Neural progenitor cell (in vitro differentiated cells): Measurements from ENCODE around the gene GOLM1.

Experiments used
- CTCF ChIP-seq: fragments of 200-600 bp; sonication (generic); IDR thresholded peaks from 2 replicates; pipeline ENCODE4 v1.5.1; 2017; ENCODE audit warnings: antibody characterized with exemption, mild to moderate bottlenecking
- EZH2 ChIP-seq: fragments of 200-600 bp; sonication (generic); IDR thresholded peaks from 2 replicates; pipeline ENCODE4 v1.6.1; 2017; ENCODE audit warnings: antibody characterized with exemption, mild to moderate bottlenecking, moderate library complexity
- EZH2phosphoT487 ChIP-seq: fragments of 200-600 bp; sonication (generic); IDR thresholded peaks from 2 replicates; pipeline ENCODE4 v1.6.1; 2017; ENCODE audit warnings: antibody characterized with exemption

GRCh38 chr9:86005253-86005775 is 94.0 kb downstream of the GOLM1 start:
- no peak for TF ChIP-seq CTCF
- no peak for TF ChIP-seq EZH2
- no peak for TF ChIP-seq EZH2phosphoT487
